ENCODE results near the gene TXNDC15.

TXNDC15 gene

GRCh38 chr5:134920848-134921575 lies 46.8 kb downstream of the TXNDC15 start:
- no peak for DNase-seq

DNA sequence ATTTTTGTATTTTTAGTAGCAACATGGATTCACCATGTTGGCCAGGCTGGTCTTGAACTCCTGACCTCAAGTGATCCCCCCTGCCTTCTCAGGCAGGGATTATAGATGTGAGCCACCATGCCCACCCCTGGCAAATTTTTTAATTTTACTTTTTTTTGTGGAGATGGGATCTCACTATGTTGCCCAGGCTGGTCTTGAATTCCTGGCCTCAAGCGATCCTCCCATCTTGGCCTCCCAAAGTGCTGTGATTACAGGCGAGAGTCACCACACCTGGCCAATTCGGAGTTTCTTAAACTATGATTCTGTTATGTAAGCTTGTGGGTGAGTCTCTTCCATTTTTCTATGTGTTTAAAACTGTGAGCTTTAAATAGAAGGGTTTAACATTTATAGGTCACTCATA lies 58.3 kb downstream of the TXNDC15 start:
- DNase-seq, result no peak

- DNase-seq, result no peak
Measured at GRCh38 chr5:134934202-134934601, 60.0 kb downstream of the TXNDC15 start.

- no peak for DNase-seq
Measured at GRCh38 chr5:134935711-134936602, 61.8 kb downstream of the TXNDC15 start.

DNA sequence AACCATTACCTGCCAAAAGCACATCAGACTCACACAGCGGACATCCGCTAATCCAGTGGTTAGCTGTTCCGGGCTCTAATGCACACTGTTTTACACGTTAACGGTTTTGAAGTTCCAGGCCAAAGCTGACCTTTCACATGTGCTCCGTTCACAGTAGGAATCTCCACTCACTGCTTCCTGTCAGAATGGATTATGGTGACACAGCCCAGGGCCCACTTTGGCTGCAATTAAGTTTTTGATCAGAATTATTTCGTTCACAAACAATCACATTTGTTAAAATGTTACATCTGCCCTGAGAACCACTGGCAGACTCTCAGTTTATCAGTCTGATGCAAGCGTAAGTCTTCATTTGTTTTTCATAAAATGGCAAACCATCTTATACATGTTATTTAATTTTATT lies 63.4 kb downstream of the TXNDC15 start:
- DNase-seq, result no peak

DNA sequence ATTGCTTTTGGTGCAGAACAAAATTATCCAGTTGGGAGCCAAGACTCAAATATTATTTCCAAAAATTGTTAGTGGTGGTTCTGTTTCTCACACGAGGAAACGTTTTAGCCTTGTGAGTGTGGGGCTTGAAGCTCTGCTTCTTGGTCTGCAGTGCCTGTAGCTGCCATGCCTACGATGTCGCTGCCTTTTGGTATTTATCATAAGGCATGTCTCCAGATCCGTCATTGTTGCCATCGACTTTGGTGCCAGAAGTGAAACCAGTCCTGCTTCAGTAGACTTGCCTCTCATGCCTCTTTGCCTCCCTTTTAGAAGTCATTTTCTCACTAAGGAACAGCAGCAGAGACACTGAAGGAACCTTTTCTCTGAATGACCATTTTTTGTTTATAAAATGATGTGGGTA lies 63.9 kb downstream of the TXNDC15 start:
- no peak for DNase-seq

GRCh38 chr5:134939500-134939899 lies 65.3 kb downstream of the TXNDC15 start:
- no peak for DNase-seq

GRCh38 chr5:134943547-134943946 lies 69.4 kb downstream of the TXNDC15 start:
- no peak for DNase-seq

DNA sequence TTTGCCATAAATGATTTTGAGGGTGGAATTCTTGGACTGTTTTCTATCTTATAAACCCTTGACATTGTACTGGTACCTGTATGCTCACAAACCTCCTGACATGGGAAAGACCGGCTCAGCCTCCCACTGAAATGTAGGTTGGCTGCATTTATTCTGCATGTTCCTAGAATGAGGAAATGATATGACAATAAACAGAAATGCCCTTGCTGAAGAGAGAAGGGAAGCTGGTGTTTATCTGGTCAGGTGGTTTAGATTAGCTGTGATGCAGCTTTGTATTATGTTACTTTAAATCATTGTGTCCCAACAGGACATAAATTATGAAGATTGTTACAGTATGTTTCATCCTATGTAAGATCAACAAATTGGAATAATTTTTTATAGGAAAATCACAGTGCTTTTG lies 70.5 kb downstream of the TXNDC15 start:
- no peak for DNase-seq

GRCh38 chr5:134945041-134945440 lies 70.9 kb downstream of the TXNDC15 start:
- no peak for DNase-seq

- DNase-seq, result no peak
Measured at GRCh38 chr5:134948911-134949310, 74.7 kb downstream of the TXNDC15 start.

DNA sequence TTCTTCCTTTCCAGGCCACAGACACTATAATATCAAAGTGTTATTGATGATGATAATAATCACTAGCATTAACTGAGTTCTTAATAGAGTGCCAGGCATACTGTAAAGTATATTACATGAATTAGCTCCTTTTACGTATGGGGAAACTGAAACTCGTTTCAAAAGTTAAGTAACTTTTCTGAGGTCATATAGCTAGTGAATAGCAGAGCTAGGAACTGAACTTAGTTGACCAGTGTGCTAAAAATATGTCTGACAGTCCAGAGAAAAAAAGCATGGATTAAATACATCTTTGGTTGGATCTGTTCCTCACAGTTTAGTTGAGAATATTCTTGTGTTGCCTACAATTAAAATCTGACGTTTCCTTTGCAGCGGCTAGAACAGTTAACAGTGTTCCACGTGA lies 75.1 kb downstream of the TXNDC15 start:
- DNase-seq, result no peak
